SK-N-MC (cell line): Measurements from ENCODE around the gene INO80E.

Experiments
- EZH2 ChIP-seq: fragments of 200-600 bp; sonication (generic); IDR thresholded peaks from one replicate; pipeline ENCODE4 v1.6.1; 2017; ENCODE audit warnings: antibody characterized with exemption
- POLR2AphosphoS5 ChIP-seq: IDR thresholded peaks from 2 replicates; pipeline ENCODE4 v1.6.1; 2012; ENCODE audit warnings: mild to moderate bottlenecking, low read depth, low read length, borderline replicate concordance

- TF ChIP-seq POLR2AphosphoS5 (no peak), EZH2 (no peak)
Observed at GRCh38 chr16:29974291-29975133, 21.5 kb upstream of the INO80E start.
